ENCODE results near the gene MPG. TPM values are rescaled to one million over a fixed set of nuclear protein-coding genes. Genes with fewer than 3 reads are reported as not detected.

Gene MPG
- total and polyA plus RNA-seq, 2 of the 8 experiments (the other 6 are each of a cell fraction or from before 2014, with no cell fraction given), result 37.6 to 83.7 TPM

- TF ChIP-seq CHD7 (IDR thresholded peaks at IDR 0.05; ENCODE audit: insufficient replicate concordance, low read length), result no peak
- TF ChIP-seq SIX5 (IDR thresholded peaks at IDR 0.05; ENCODE audit: low read depth, low read length), result no peak
- TF ChIP-seq ATF2 (IDR thresholded peaks at IDR 0.05; ENCODE audit: low read length), result no peak
- TF ChIP-seq BCL11A (IDR thresholded peaks at IDR 0.05; ENCODE audit: low read depth in 2 of 2, low read length in 2 of 2), result no peak
- no peak for TF ChIP-seq EP300 (IDR thresholded peaks at IDR 0.05; ENCODE audit: borderline replicate concordance in 1 of 2, low read depth in 2 of 2, low read length in 2 of 2)
- no peak for TF ChIP-seq PHF8 (conservative IDR thresholded peaks at IDR 0.05; ENCODE audit: low read depth, low read length)
Measured at GRCh38 chr16:63998-64913, 13.8 kb upstream of the MPG start (continued).

All from H1 (cell line).